HUES48 (cell line): ENCODE results near the gene LRRC4B.

Experiments
- H3K27ac ChIP-seq: one replicate; pipeline ENCODE4 v1.7.0; 2013; ENCODE audit warnings: low read depth, low read length, inconsistent platforms
- H3K27me3 ChIP-seq: 2 replicates; pipeline ENCODE4 v1.6.1; 2013; ENCODE audit warnings: mild to moderate bottlenecking, low read length; ENCODE audit not compliant: control insufficient read depth, insufficient read depth
- H3K36me3 ChIP-seq: 2 replicates; pipeline ENCODE4 v1.6.1; 2013; ENCODE audit warnings: low read length; ENCODE audit not compliant: control insufficient read depth, insufficient read depth
- H3K4me1 ChIP-seq: 2 replicates; pipeline ENCODE4 v1.6.1; 2013; ENCODE audit warnings: mild to moderate bottlenecking, low read length; ENCODE audit not compliant: control insufficient read depth, insufficient read depth
- H3K4me3 ChIP-seq: 2 replicates; pipeline ENCODE4 v1.5.1; 2013; ENCODE audit warnings: mild to moderate bottlenecking, low read depth, low read length
- H3K9ac ChIP-seq: 2 replicates; pipeline ENCODE4 v1.6.1; 2013; ENCODE audit warnings: mild to moderate bottlenecking, low read depth, low read length, moderate library complexity
- H3K9me3 ChIP-seq: 2 replicates; pipeline ENCODE4 v1.6.1; 2013; ENCODE audit warnings: low read length; ENCODE audit not compliant: control insufficient read depth, insufficient read depth

LRRC4B gene

GRCh38 chr19:50490411-50490811 is 77.8 kb downstream of the LRRC4B start:
- Histone ChIP-seq H3K4me1 (no peaks in the 10 kb centered on the region), H3K9me3 (peaks cover 13% of the 10 kb centered on the region), H3K36me3 (no peaks in the 10 kb centered on the region), H3K9ac (no peak overlapping the region), H3K4me3 (no peak overlapping the region), H3K27me3 (peaks cover 74% of the 10 kb centered on the region), H3K27ac (no peak overlapping the region)

- no peak overlapping the region for H3K4me3 ChIP-seq
- peaks cover 14% of the 10 kb centered on the region for H3K9me3 ChIP-seq
- H3K36me3 ChIP-seq: no peaks in the 10 kb centered on the region
- H3K27me3 ChIP-seq: peaks cover 65% of the 10 kb centered on the region
- H3K4me1 ChIP-seq: no peaks in the 10 kb centered on the region
- H3K27ac ChIP-seq: no peak overlapping the region
- H3K9ac ChIP-seq: no peak overlapping the region
Observed at GRCh38 chr19:50489461-50490011, 78.7 kb downstream of the LRRC4B start.

- H3K36me3 ChIP-seq: no peaks in the 10 kb centered on the region
- no peak overlapping the region for H3K9ac ChIP-seq
- H3K9me3 ChIP-seq: peaks cover 14% of the 10 kb centered on the region
- H3K4me3 ChIP-seq: no peak overlapping the region
- H3K4me1 ChIP-seq: no peaks in the 10 kb centered on the region
- H3K27me3 ChIP-seq: peaks cover 58% of the 10 kb centered on the region
- H3K27ac ChIP-seq: no peak overlapping the region
Observed at GRCh38 chr19:50488389-50489194, 79.6 kb downstream of the LRRC4B start.

- H3K4me3 ChIP-seq: no peak overlapping the region
- no peak overlapping the region for H3K27ac ChIP-seq
- no peak overlapping the region for H3K9ac ChIP-seq
- peaks cover 41% of the 10 kb centered on the region for H3K27me3 ChIP-seq
- H3K4me1 ChIP-seq: no peaks in the 10 kb centered on the region
- H3K9me3 ChIP-seq: peaks cover 14% of the 10 kb centered on the region
- H3K36me3 ChIP-seq: peaks cover 6% of the 10 kb centered on the region; the same call in 1 of the 2 replicates
Observed at GRCh38 chr19:50486823-50487515, 81.3 kb downstream of the LRRC4B start.

- Histone ChIP-seq H3K4me3 (no peak overlapping the region), H3K4me1 (no peaks in the 10 kb centered on the region), H3K36me3 (peaks cover 20% of the 10 kb centered on the region)
Observed at GRCh38 chr19:50485284-50485955, 82.8 kb downstream of the LRRC4B start.

GRCh38 chr19:50482916-50483315 is 85.3 kb downstream of the LRRC4B start:
- Histone ChIP-seq H3K27ac (no peak overlapping the region), H3K4me3 (no peak overlapping the region), H3K27me3 (peaks cover 9% of the 10 kb centered on the region; the same call in 1 of the 2 replicates), H3K36me3 (peaks cover 39% of the 10 kb centered on the region), H3K9me3 (peaks cover 19% of the 10 kb centered on the region), H3K4me1 (no peaks in the 10 kb centered on the region), H3K9ac (no peak overlapping the region)

More at GRCh38 chr19:50485284-50485955, 82.8 kb downstream of the LRRC4B start:
- Histone ChIP-seq H3K27me3 (peaks cover 27% of the 10 kb centered on the region), H3K9ac (no peak overlapping the region), H3K9me3 (peaks cover 14% of the 10 kb centered on the region), H3K27ac (no peak overlapping the region)

GRCh38 chr19:50482271-50482855 is 85.9 kb downstream of the LRRC4B start:
- Histone ChIP-seq H3K9me3 (peaks cover 19% of the 10 kb centered on the region), H3K27me3 (peaks cover 3% of the 10 kb centered on the region; the same call in 1 of the 2 replicates), H3K9ac (no peak overlapping the region), H3K4me3 (no peak overlapping the region), H3K27ac (no peak overlapping the region), H3K4me1 (no peaks in the 10 kb centered on the region), H3K36me3 (peaks cover 42% of the 10 kb centered on the region)

GRCh38 chr19:50481351-50482149 is 86.7 kb downstream of the LRRC4B start:
- H3K36me3 ChIP-seq: peaks cover 42% of the 10 kb centered on the region
- no peaks in the 10 kb centered on the region for H3K27me3 ChIP-seq
- no peaks in the 10 kb centered on the region for H3K4me1 ChIP-seq
- H3K9ac ChIP-seq: no peak overlapping the region
- H3K27ac ChIP-seq: no peak overlapping the region
- peaks cover 17% of the 10 kb centered on the region for H3K9me3 ChIP-seq
- H3K4me3 ChIP-seq: no peak overlapping the region

- peaks cover 6% of the 10 kb centered on the region; the same call in 1 of the 2 replicates for H3K9me3 ChIP-seq
- no peaks in the 10 kb centered on the region for H3K4me1 ChIP-seq
- peaks cover 42% of the 10 kb centered on the region for H3K36me3 ChIP-seq
- no peak overlapping the region for H3K27ac ChIP-seq
- H3K9ac ChIP-seq: no peak overlapping the region
- no peaks in the 10 kb centered on the region for H3K27me3 ChIP-seq
- no peak overlapping the region for H3K4me3 ChIP-seq
Observed at GRCh38 chr19:50480281-50481111, 87.7 kb downstream of the LRRC4B start.
